Measurements from ENCODE around the gene MTX1. TPM values are rescaled to one million over a fixed set of nuclear protein-coding genes. Genes with fewer than 3 reads are reported as not detected.

Gene MTX1
- total RNA-seq, 4 donors from 2014 or later, result 35.5 to 46.9 (median 40.8) TPM

DNA sequence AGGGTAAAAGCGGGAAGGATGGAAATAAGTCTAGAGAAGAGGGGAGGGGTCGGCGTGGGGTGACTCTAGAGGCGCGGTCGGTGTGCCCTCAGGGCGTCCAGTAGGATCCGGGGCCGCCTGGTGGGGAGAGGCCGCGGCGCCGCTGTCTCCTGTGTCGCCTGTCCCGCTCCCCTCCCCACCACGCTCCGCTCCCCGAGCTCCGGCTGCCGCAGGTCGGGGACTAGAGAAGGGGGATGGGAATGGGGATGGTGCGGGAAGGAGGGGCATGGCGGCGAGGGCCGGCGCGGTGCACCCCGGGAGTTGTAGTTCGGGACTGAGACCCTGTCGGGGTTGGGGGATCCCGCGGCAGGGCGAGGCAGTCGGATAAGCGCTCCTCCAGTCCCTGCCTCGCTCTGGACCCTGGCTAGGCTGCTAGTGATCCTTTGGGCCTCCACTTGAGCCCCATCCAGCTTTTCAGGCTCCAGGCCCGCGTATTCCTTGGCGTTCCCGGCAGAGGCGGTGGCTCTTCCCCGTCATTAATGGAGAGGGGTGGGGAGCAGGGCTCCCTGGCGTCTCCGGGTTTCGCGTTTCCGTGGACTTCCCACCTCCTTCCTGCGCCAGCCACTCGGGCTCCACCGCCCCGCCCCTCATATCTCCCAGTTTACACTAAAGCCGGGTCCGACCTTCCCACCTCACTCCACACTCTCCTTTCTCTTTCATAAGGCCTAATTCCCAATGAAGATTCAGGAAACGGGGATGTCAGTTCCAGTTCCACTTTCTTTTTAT, 46.9 kb downstream of the MTX1 start, which contains the start of gene ENTREP3:
Gene ENTREP3 (minus strand): TSS at position 241 of the 765 bp plus-strand sequence. CDS start 606 bp downstream, outside the sequence.
- TF ChIP-seq, protein P1, sequence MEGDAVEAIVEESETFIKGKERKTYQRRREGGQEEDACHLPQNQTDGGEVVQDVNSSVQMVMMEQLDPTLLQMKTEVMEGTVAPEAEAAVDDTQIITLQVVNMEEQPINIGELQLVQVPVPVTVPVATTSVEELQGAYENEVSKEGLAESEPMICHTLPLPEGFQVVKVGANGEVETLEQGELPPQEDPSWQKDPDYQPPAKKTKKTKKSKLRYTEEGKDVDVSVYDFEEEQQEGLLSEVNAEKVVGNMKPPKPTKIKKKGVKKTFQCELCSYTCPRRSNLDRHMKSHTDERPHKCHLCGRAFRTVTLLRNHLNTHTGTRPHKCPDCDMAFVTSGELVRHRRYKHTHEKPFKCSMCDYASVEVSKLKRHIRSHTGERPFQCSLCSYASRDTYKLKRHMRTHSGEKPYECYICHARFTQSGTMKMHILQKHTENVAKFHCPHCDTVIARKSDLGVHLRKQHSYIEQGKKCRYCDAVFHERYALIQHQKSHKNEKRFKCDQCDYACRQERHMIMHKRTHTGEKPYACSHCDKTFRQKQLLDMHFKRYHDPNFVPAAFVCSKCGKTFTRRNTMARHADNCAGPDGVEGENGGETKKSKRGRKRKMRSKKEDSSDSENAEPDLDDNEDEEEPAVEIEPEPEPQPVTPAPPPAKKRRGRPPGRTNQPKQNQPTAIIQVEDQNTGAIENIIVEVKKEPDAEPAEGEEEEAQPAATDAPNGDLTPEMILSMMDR (IDR thresholded peaks at IDR 0.05; ENCODE audit: low read depth), result no peak

DNA sequence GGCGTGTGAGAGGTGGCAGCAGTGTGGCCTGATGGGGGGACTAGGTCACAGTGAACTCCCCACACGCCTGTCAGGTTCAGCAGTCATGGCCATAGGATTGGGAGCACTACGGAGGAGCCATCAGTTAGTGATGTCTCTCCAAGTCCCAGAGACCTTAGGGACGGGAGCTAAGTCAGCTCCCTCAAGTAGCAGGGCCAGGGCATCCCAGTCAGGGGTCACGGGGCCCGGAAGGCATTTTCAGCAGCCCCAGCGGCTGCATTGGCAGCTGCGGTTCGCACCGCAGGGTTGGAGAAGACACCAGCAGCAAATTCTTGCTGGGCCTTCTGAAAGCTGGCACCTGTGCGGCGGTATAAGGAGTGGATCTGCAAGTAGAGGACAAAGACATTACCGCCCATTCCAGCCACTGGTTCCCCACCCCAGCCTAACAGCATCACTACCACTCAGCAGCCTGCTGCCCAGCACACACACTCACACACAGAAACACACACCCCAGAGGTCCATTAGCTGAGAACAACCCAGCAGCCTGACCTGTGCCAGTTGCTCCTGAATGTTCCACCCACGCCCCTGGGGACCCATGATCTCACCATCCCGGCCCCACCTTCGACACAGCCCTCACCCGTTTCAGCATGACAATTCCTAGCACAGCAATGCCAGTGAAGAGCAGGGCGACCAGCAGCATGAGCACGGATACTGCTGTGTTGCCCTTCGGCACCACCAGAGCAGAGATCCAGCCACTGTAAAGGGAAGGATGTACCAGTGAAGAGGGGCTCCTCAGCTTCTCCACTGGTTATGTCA, 47.8 kb downstream of the MTX1 start:
- TF ChIP-seq, protein P1 (IDR thresholded peaks at IDR 0.05; ENCODE audit: low read depth), result no peak

DNA sequence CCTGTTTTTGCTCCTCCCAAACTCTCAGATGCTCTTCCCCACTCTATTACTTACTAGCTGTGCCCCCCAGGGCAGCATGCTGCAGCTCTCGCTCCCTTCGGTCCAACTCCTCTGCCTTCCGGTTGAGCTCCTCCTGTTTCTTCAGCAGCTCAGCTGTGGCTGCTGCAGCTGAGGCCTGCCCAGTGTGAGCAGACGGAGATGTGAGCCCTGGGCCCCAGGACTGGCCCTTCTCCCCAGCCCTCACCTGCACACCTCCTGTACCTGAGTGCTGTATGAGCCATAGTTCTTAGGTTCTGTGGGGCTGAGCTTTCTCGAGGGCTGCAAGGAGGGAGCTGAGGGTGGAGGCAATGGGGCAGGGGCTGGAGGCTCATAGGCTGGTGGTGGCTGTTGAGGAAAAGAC, 51.8 kb downstream of the MTX1 start:
- TF ChIP-seq, protein P1 (IDR thresholded peaks at IDR 0.05; ENCODE audit: low read depth), result no peak

DNA sequence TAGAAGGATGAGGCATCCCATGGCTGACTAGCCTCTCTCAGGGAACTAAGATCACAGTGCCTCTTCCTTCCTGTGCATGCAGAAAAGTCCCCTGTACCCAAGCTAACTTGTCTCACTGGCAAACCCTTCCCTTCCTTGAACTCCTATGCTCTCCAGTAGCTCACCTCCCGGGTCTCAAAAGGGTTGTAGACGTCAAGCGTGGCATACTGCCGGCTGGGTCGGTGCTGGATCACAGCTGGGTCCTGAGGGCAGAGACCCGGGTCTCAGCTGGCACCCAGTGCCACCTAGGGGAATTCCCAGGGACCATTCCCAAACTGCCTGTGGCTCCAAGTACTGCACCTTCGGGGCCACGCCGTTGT, 53.0 kb downstream of the MTX1 start:
- TF ChIP-seq, protein P1 (IDR thresholded peaks at IDR 0.05; ENCODE audit: low read depth), result no peak

DNA sequence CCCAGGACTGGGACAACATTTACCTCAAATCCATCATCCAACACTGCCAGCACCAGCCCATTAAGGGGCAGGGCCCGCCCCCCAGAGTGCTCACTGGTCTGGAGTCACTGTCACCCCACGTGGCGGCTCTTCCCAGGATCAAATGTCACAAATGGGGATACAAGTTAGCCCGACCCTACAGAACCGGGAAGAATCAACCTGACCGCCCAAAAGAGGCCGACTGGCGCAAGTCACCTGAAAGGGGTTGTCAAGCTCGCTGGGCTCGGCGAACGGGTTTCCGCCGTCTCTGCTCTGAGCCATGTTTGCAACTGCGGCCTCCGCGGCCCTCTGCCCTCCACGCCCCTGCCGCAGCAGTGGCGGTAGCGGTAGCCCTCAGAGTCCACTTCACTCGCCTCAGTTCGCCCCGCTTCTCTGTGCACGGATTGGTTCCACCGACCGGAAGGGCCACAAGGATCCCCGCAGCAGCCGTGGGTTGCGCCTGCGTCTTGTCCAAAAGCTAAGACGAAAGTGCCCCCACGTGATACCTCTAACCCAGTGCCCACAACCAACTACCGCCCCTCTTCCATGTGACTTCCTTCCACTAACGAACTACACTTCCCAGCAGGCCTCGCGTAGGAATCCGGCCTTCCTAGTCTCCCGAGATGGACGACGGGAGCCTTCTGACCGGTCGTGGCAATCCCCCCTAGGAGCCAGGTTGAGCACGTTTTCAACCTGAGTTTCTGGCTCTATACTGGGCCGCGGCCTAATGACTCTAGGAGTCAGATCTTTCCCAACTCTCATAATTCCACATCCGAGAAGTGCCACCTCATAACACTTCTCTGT, 53.6 kb downstream of the MTX1 start, which contains the start of gene SCAMP3:
Gene SCAMP3 (minus strand): TSS at position 509 of the 822 bp plus-strand sequence. CDS start 209 bp downstream, at position 300.
- TF ChIP-seq, protein P1 (IDR thresholded peaks at IDR 0.05; ENCODE audit: low read depth), result no peak

DNA sequence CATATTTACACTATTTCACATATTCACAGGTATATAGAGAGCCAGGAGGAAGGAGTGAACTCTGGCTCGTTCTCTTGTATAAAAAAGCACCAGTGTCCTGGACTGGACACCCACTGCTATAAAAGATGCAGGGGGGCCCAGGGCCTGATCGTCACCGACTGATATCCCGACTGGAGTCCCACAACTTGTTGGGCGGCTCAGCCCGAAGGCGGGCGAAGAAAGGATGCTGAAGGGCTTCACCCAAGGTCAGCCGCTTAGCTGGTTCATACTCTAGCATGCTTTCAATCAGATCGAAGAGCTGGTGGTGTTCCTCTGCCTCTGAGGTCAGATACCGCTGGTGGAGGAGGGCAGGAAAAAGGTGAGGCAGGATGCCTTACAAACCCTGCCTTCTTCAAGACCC, 54.6 kb downstream of the MTX1 start:
- TF ChIP-seq, protein P1 (IDR thresholded peaks at IDR 0.05; ENCODE audit: low read depth), result no peak

Other genes starting within 250 kb of the MTX1 start
- gene PYGO2, start 246.9 kb upstream of the MTX1 start, total RNA-seq, result 10 to 100 TPM; 13.4 to 23.9 (median 14.8) TPM
- 100 to 1,000 TPM in 2 of 4 donors, 10 to 100 TPM in 2; 87.1 to 171 (median 102) TPM for gene SHC1, start 237.9 kb upstream of the MTX1 start, total RNA-seq
- gene CKS1B, start 234.0 kb upstream of the MTX1 start, total RNA-seq, result 10 to 100 TPM; 40.3 to 77.4 (median 51.2) TPM
- gene FLAD1, start 225.4 kb upstream of the MTX1 start, total RNA-seq, result 10 to 100 TPM; 23.5 to 25.9 (median 24.7) TPM
- gene LENEP, start 215.1 kb upstream of the MTX1 start, total RNA-seq, result not detected
- gene ZBTB7B, start 205.9 kb upstream of the MTX1 start, total RNA-seq, result 10 to 100 TPM; 23.5 to 74.0 (median 30.8) TPM
- gene DCST2, start 174.9 kb upstream of the MTX1 start, total RNA-seq, result 1 to 10 TPM in 2 of 4 donors, under 1 TPM in 1, not detected in 1; 0.34 to 3.7 (median 2.6) TPM
- gene DCST1, start 174.9 kb upstream of the MTX1 start, total RNA-seq, result not detected
- gene ADAM15, start 157.4 kb upstream of the MTX1 start, total RNA-seq, result 100 to 1,000 TPM in 2 of 4 donors, 10 to 100 TPM in 2; 61.4 to 189 (median 87.5) TPM
- gene EFNA4, start 145.0 kb upstream of the MTX1 start, total RNA-seq, result 1 to 10 TPM; 2.8 to 5.3 (median 3.7) TPM
- 1 to 10 TPM in 2 of 4 donors, under 1 TPM in 1, not detected in 1; 0.44 to 3.7 (median 1.7) TPM for gene EFNA3, start 129.9 kb upstream of the MTX1 start, total RNA-seq
- 10 to 100 TPM; 12.4 to 32.6 (median 16.8) TPM for gene EFNA1, start 80.8 kb upstream of the MTX1 start, total RNA-seq
- gene SLC50A1, start 72.8 kb upstream of the MTX1 start, total RNA-seq, result 10 to 100 TPM; 21.2 to 34.2 (median 23.7) TPM
- 100 to 1,000 TPM in 1 of 4 donors, 10 to 100 TPM in 3; 61.4 to 120 (median 71.2) TPM for gene DPM3, start 68.2 kb upstream of the MTX1 start, total RNA-seq
- 100 to 1,000 TPM in 1 of 4 donors, 10 to 100 TPM in 3; 65.0 to 155 (median 81.9) TPM for gene KRTCAP2, start 35.4 kb upstream of the MTX1 start, total RNA-seq
- gene TRIM46, start 34.8 kb upstream of the MTX1 start, total RNA-seq, result under 1 TPM in 3 of 4 donors, not detected in 1; 0.51 to 0.75 (median 0.66) TPM
- 10 to 100 TPM in 3 of 4 donors, 1 to 10 TPM in 1; 8.8 to 21.1 (median 15.6) TPM for gene THBS3, start 798 bp upstream of the MTX1 start, total RNA-seq
- gene ENTREP3, start 46.8 kb downstream of the MTX1 start, total RNA-seq, result 10 to 100 TPM in 3 of 4 donors, 1 to 10 TPM in 1; 5.4 to 20.3 (median 14.2) TPM
- 10 to 100 TPM; 39.0 to 66.1 (median 44.8) TPM for gene SCAMP3, start 53.7 kb downstream of the MTX1 start, total RNA-seq
- gene CLK2, start 64.8 kb downstream of the MTX1 start, total RNA-seq, result 10 to 100 TPM; 23.5 to 36.7 (median 26.3) TPM
- gene HCN3, start 68.8 kb downstream of the MTX1 start, total RNA-seq, result 1 to 10 TPM in 3 of 4 donors, under 1 TPM in 1; 0.75 to 1.8 (median 1.1) TPM
- gene PKLR, start 92.7 kb downstream of the MTX1 start, total RNA-seq, result not detected
- gene FDPS, start 100.2 kb downstream of the MTX1 start, total RNA-seq, result 100 to 1,000 TPM in 1 of 4 donors, 10 to 100 TPM in 3; 54.0 to 105 (median 81.6) TPM
- gene RUSC1, start 112.2 kb downstream of the MTX1 start, total RNA-seq, result 10 to 100 TPM in 3 of 4 donors, 1 to 10 TPM in 1; 4.6 to 14.4 (median 12.1) TPM